Adrenal gland (tissue), 5 donors: ENCODE results near the gene TMEM163.

Experiments used
- POLR2A ChIP-seq, 2 donors: fragments of 450-650 bp; IDR thresholded peaks; one replicate each; pipeline ENCODE4 v1.6.1; 2017; ENCODE audit warnings: antibody characterized with exemption in 2 of 2, mild to moderate bottlenecking in 2 of 2, moderate library complexity in 1 of 2
- TF ChIP-seq, protein P1 (sequence below), 6 experiments: fragments of 450-650 bp in 4 of 6; fragments of 200-600 bp in 2 of 6; sonication (generic) in 1 of 6; IDR thresholded peaks; 1 replicate in 5 of 6; 2 replicates in 1 of 6; pipeline versions ENCODE4 v1.5.1 to v1.8.0; 2016 to 2021; ENCODE audit warnings: antibody characterized with exemption in 6 of 6, mild to moderate bottlenecking in 2 of 6, moderate library complexity in 1 of 6
- donor health status: DM: no; HTN: no; CAD: no.

DNA sequence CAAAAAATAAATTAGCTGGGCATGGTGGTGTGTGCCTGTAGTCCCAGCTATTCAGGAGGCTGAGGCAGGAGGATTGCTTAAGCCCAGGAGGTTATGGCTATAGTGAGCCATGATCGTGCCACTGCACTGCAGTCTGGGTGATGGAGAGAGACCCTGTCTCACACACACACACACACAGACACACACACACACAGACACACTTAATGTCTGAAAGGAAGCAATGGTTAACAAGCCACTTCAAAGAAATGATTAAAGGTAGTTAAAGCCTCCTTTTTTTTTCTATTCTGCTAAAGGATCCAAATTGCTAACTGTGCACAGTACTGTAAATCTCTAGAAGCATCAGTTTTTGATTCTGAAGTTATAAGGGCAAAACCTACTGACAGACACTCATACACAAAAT lies 211.1 kb downstream of the TMEM163 start:
- TF ChIP-seq, protein P1, sequence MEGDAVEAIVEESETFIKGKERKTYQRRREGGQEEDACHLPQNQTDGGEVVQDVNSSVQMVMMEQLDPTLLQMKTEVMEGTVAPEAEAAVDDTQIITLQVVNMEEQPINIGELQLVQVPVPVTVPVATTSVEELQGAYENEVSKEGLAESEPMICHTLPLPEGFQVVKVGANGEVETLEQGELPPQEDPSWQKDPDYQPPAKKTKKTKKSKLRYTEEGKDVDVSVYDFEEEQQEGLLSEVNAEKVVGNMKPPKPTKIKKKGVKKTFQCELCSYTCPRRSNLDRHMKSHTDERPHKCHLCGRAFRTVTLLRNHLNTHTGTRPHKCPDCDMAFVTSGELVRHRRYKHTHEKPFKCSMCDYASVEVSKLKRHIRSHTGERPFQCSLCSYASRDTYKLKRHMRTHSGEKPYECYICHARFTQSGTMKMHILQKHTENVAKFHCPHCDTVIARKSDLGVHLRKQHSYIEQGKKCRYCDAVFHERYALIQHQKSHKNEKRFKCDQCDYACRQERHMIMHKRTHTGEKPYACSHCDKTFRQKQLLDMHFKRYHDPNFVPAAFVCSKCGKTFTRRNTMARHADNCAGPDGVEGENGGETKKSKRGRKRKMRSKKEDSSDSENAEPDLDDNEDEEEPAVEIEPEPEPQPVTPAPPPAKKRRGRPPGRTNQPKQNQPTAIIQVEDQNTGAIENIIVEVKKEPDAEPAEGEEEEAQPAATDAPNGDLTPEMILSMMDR (IDR thresholded peaks at IDR 0.05): no peak
- TF ChIP-seq POLR2A (IDR thresholded peaks at IDR 0.05): no peak
